BE2C (cell line): ENCODE data around the gene ABHD17B.

Experiments used
- DNase-seq: peaks from one replicate; pipeline ENCODE4 v3.0.0-alpha.2; 2020
- H3K27me3 ChIP-seq: fragments of 250-450 bp; sonication (Bioruptor Pico); 2 replicates; pipeline ENCODE4 v1.5.1; 2020; ENCODE audit warnings: mild to moderate bottlenecking
- H3K36me3 ChIP-seq: fragments of 250-450 bp; sonication (Bioruptor Pico); 2 replicates; pipeline ENCODE4 v1.5.1; 2020; ENCODE audit warnings: mild to moderate bottlenecking
- H3K4me1 ChIP-seq: fragments of 250-450 bp; sonication (Bioruptor Pico); 2 replicates; pipeline ENCODE4 v1.5.1; 2020
- H3K4me3 ChIP-seq: 2 replicates; pipeline ENCODE4 v1.5.1; 2011; ENCODE audit warnings: low read depth, low read length
- H3K9me3 ChIP-seq: fragments of 250-450 bp; sonication (Bioruptor Pico); 2 replicates; pipeline ENCODE4 v1.5.1; 2020
- CTCF ChIP-seq: IDR thresholded peaks from 2 replicates; pipeline ENCODE4 v1.5.1; 2012; ENCODE audit warnings: mild to moderate bottlenecking, low read depth, low read length

ABHD17B gene

GRCh38 chr9:71844808-71845207, 66.2 kb downstream of the ABHD17B start:
- Histone ChIP-seq H3K36me3 (no peaks in the 10 kb centered on the region), H3K4me3 (no peak overlapping the region), H3K9me3 (no peaks in the 10 kb centered on the region), H3K4me1 (no peaks in the 10 kb centered on the region), H3K27me3 (no peaks in the 10 kb centered on the region)
- no peak for DNase-seq
- TF ChIP-seq CTCF = no peak

- Histone ChIP-seq H3K4me3 (no peak overlapping the region), H3K27me3 (no peaks in the 10 kb centered on the region), H3K36me3 (no peaks in the 10 kb centered on the region), H3K9me3 (no peaks in the 10 kb centered on the region), H3K4me1 (no peaks in the 10 kb centered on the region)
- no peak for DNase-seq
- TF ChIP-seq CTCF = no peak
Observed at GRCh38 chr9:71839668-71840067, 71.3 kb downstream of the ABHD17B start.

GRCh38 chr9:71835596-71835995, 75.4 kb downstream of the ABHD17B start:
- Histone ChIP-seq H3K4me3 (no peak overlapping the region), H3K27me3 (no peaks in the 10 kb centered on the region), H3K4me1 (no peaks in the 10 kb centered on the region), H3K9me3 (no peaks in the 10 kb centered on the region), H3K36me3 (no peaks in the 10 kb centered on the region)
- DNase-seq = no peak
- TF ChIP-seq CTCF = no peak

GRCh38 chr9:71830929-71831328, 80.1 kb downstream of the ABHD17B start:
- Histone ChIP-seq H3K36me3 (no peaks in the 10 kb centered on the region), H3K9me3 (no peaks in the 10 kb centered on the region), H3K4me3 (no peak overlapping the region), H3K27me3 (no peaks in the 10 kb centered on the region), H3K4me1 (no peaks in the 10 kb centered on the region)
- DNase-seq = no peak
- no peak for TF ChIP-seq CTCF

GRCh38 chr9:71830153-71830552, 80.8 kb downstream of the ABHD17B start:
- no peaks in the 10 kb centered on the region for H3K36me3 ChIP-seq
- H3K27me3 ChIP-seq = no peaks in the 10 kb centered on the region
- no peaks in the 10 kb centered on the region for H3K9me3 ChIP-seq
- no peak for DNase-seq
- no peak for TF ChIP-seq CTCF
- no peaks in the 10 kb centered on the region for H3K4me1 ChIP-seq
- no peak overlapping the region for H3K4me3 ChIP-seq

GRCh38 chr9:71826279-71826678, 84.7 kb downstream of the ABHD17B start:
- no peak for DNase-seq
- no peaks in the 10 kb centered on the region for H3K4me1 ChIP-seq

More at GRCh38 chr9:71826279-71826678, 84.7 kb downstream of the ABHD17B start:
- H3K36me3 ChIP-seq = no peaks in the 10 kb centered on the region
- no peak overlapping the region for H3K4me3 ChIP-seq
- no peaks in the 10 kb centered on the region for H3K27me3 ChIP-seq
- no peak for TF ChIP-seq CTCF
- no peaks in the 10 kb centered on the region for H3K9me3 ChIP-seq
